Measurements from ENCODE around the gene LAPTM4A. TPM values are rescaled to one million over a fixed set of nuclear protein-coding genes. Genes with fewer than 3 reads are reported as not detected.

LAPTM4A gene
- total RNA-seq, 1 experiment from 2014 or later: 131 TPM

- Histone ChIP-seq H3K4me2 (ENCODE audit: insufficient read depth, insufficient read length, low read length) (no peak overlapping the region), H3K4ac (ENCODE audit: low read depth, low read length) (no peak overlapping the region), H3K27ac (ENCODE audit: insufficient read length, low read depth, low read length) (no peak overlapping the region), H2BK120ac (ENCODE audit: low read depth, low read length, poor library complexity, severe bottlenecking) (no peak overlapping the region), H3K18ac (ENCODE audit: insufficient read length, low read depth, low read length) (no peak overlapping the region), H2BK5ac (ENCODE audit: insufficient read length, low read length) (no peak overlapping the region), H2AFZ (ENCODE audit: low read length) (no peak overlapping the region), H3K9ac (ENCODE audit: extremely low read depth, insufficient read length, low read length) (no peak overlapping the region), H3K56ac (ENCODE audit: insufficient read length, low read depth, low read length) (no peak overlapping the region), H3K14ac (ENCODE audit: insufficient read depth, low read length) (no peak overlapping the region), H3K27me3 (ENCODE audit: insufficient read depth, low read length) (no peaks in the 10 kb centered on the region), H3K23ac (ENCODE audit: insufficient read length, low read depth, low read length) (no peak overlapping the region), H4K20me1 (ENCODE audit: control insufficient read depth, insufficient read depth, insufficient read length) (no peaks in the 10 kb centered on the region), H4K8ac (replicated peaks; ENCODE audit: insufficient read length, low read depth, low read length) (no peak overlapping the region), H4K91ac (ENCODE audit: insufficient read length, low read depth, low read length) (no peak overlapping the region), H3K79me2 (ENCODE audit: insufficient read depth, low read length) (no peaks in the 10 kb centered on the region), H2AK5ac (ENCODE audit: insufficient read length, low read length) (no peak overlapping the region), H2BK12ac (ENCODE audit: insufficient read length, low read depth, low read length) (no peak overlapping the region), H3K9me3 (ENCODE audit: control insufficient read depth, low read depth, low read length) (no peaks in the 10 kb centered on the region), H2BK15ac (ENCODE audit: low read depth, low read length) (no peak overlapping the region), H3K23me2 (ENCODE audit: insufficient read length, low read depth, low read length, poor library complexity, severe bottlenecking) (no peaks in the 10 kb centered on the region), H2BK20ac (ENCODE audit: low read depth, low read length, poor library complexity, severe bottlenecking) (no peak overlapping the region), H3K79me1 (ENCODE audit: insufficient read depth, low read depth, low read length, poor library complexity, severe bottlenecking) (no peaks in the 10 kb centered on the region), H4K5ac (ENCODE audit: insufficient read length, low read depth, low read length) (no peak overlapping the region), H3K4me1 (ENCODE audit: insufficient read depth, low read length) (no peaks in the 10 kb centered on the region), H3T11ph (ENCODE audit: low read length) (no peak overlapping the region)
- Mint-ChIP-seq H3K27ac (no peak overlapping the region; a peak in 1 of 7 replicates), H3K4me3 (no peak overlapping the region), H3K4me1 (no peaks in the 10 kb centered on the region), H3K27me3 (ENCODE audit: low read depth) (no peaks in the 10 kb centered on the region), H3K9me3 (no peaks in the 10 kb centered on the region), H3K36me3 (ENCODE audit: insufficient read depth in 1 of 3, low read depth in 3 of 3) (peaks cover 54 to 72% (median 69%) of the 10 kb centered on the region in 3 experiments)
- no peak for DNase-seq
- TF ChIP-seq CTCF (conservative IDR thresholded peaks at IDR 0.05): no peak
- WGBS (ENCODE audit: extremely low coverage, insufficient read length, low lambda C conversion rate): no CpG with 5 or more reads among the region's 6 CpGs
Observed at GRCh38 chr2:20030224-20030623, 21.2 kb downstream of the LAPTM4A start.

Measured in H9 (cell line).